ENCODE data around the gene C3. TPM values are rescaled to one million over a fixed set of nuclear protein-coding genes. Genes with fewer than 3 reads are reported as not detected.
"Not testable (repeated sequence)": the region's sequence is repeated elsewhere in the genome, so short reads cannot be mapped to it uniquely, and the experiment has no call there.

Gene C3
- total and polyA plus RNA-seq, 2 experiments from 2014 or later = 5.1 to 17.7 TPM

GRCh38 chr19:6644796-6645195, 75.7 kb downstream of the C3 start (continued):
- TF ChIP-seq CTCF (conservative IDR thresholded peaks at IDR 0.05; ENCODE audit: low read depth in 2 of 2) = no peak
- no peak for TF ChIP-seq POLR2AphosphoS5 (IDR thresholded peaks at IDR 0.05; ENCODE audit: low read depth)
- TF ChIP-seq ZNF114 (CRISPR knock-in tag; IDR thresholded peaks at IDR 0.05) = no peak
- no peak for TF ChIP-seq EZH2 (IDR thresholded peaks at IDR 0.05; ENCODE audit: low read depth, unreplicated experiment)
- no peak for TF ChIP-seq ZNF331 (CRISPR knock-in tag; IDR thresholded peaks at IDR 0.05; ENCODE audit: low read depth)

GRCh38 chr19:6640333-6640732, 80.1 kb downstream of the C3 start:
- peaks cover 80% of the 10 kb centered on the region for H3K9me3 Mint-ChIP-seq

GRCh38 chr19:6639439-6639838, 81.0 kb downstream of the C3 start:
- H3K36me3 Mint-ChIP-seq (ENCODE audit: low read depth) = peaks cover 15% of the 10 kb centered on the region
- no peaks in the 10 kb centered on the region for H3K36me3 ChIP-seq (ENCODE audit: insufficient read depth)
- no peaks in the 10 kb centered on the region for H3K79me2 ChIP-seq (replicated peaks; ENCODE audit: insufficient read depth)
- no peak overlapping the region for H3K27ac ChIP-seq (ENCODE audit: low read depth)
- H3K4me1 ChIP-seq (ENCODE audit: insufficient read depth) = no peaks in the 10 kb centered on the region
- H3K9me2 ChIP-seq (ENCODE audit: insufficient read depth) = no peaks in the 10 kb centered on the region
- no peaks in the 10 kb centered on the region for H3K4me1 Mint-ChIP-seq
- peaks cover 81% of the 10 kb centered on the region for H3K9me3 Mint-ChIP-seq
- H3K27me3 Mint-ChIP-seq (ENCODE audit: insufficient read depth, low read depth, poor library complexity) = peaks cover 2% of the 10 kb centered on the region
- H3K27me3 ChIP-seq (ENCODE audit: insufficient read depth) = no peaks in the 10 kb centered on the region
- no peaks in the 10 kb centered on the region for H3F3A ChIP-seq (replicated peaks; ENCODE audit: low read depth)
- no peak overlapping the region for H2AFZ ChIP-seq
- H3K27ac Mint-ChIP-seq = no peak overlapping the region
- no peak overlapping the region for H3K4me2 ChIP-seq
- no peak overlapping the region for H3K4me3 Mint-ChIP-seq
- DNase-seq (ENCODE audit: low spot score) (no peak), ATAC-seq (no peak)
- no peak overlapping the region for H3K4me3 ChIP-seq
- no peaks in the 10 kb centered on the region for H4K20me1 ChIP-seq (replicated peaks; ENCODE audit: insufficient read depth)
- no peak for TF ChIP-seq NANOG (IDR thresholded peaks at IDR 0.05; ENCODE audit: borderline replicate concordance)
- no peak for TF ChIP-seq POLR2AphosphoS5 (IDR thresholded peaks at IDR 0.05; ENCODE audit: low read depth)
- TF ChIP-seq EZH2phosphoT487 (IDR thresholded peaks at IDR 0.05; ENCODE audit: unreplicated experiment) = no peak
- TF ChIP-seq REST (IDR thresholded peaks at IDR 0.05; ENCODE audit: unreplicated experiment) = no peak
- no peak for TF ChIP-seq CTCF (conservative IDR thresholded peaks at IDR 0.05; ENCODE audit: low read depth in 2 of 2)
- TF ChIP-seq ETS1 (IDR thresholded peaks at IDR 0.05) = no peak
- TF ChIP-seq STAT1 (IDR thresholded peaks at IDR 0.05; ENCODE audit: unreplicated experiment) = no peak
- no peak for TF ChIP-seq ZNF331 (CRISPR knock-in tag; IDR thresholded peaks at IDR 0.05; ENCODE audit: low read depth)
- no peak for TF ChIP-seq CREB1 (CRISPR knock-in tag; IDR thresholded peaks at IDR 0.05; ENCODE audit: low read depth)

More at GRCh38 chr19:6640333-6640732, 80.1 kb downstream of the C3 start:
- not testable (repeated sequence) for H3F3A ChIP-seq (replicated peaks; ENCODE audit: low read depth); H2AFZ ChIP-seq; DNase-seq (ENCODE audit: low spot score); H3K4me3 Mint-ChIP-seq; ATAC-seq; H3K27ac ChIP-seq (ENCODE audit: low read depth); H3K27me3 ChIP-seq (ENCODE audit: insufficient read depth); H3K36me3 ChIP-seq (ENCODE audit: insufficient read depth); H3K9me2 ChIP-seq (ENCODE audit: insufficient read depth); H4K20me1 ChIP-seq (replicated peaks; ENCODE audit: insufficient read depth); H3K4me1 Mint-ChIP-seq; H3K4me2 ChIP-seq; H3K27me3 Mint-ChIP-seq (ENCODE audit: insufficient read depth, low read depth, poor library complexity); H3K4me1 ChIP-seq (ENCODE audit: insufficient read depth); H3K27ac Mint-ChIP-seq; H3K79me2 ChIP-seq (replicated peaks; ENCODE audit: insufficient read depth); H3K4me3 ChIP-seq
- H3K36me3 Mint-ChIP-seq (ENCODE audit: low read depth) = peaks cover 19% of the 10 kb centered on the region; the same call in 2 of the 3 replicates

All from GM23338 (cell line).